ENCODE results near the gene ITIH4.

Gene ITIH4

GRCh38 chr3:52795298-52795900 is 35.1 kb downstream of the ITIH4 start:
- no peak for DNase-seq

- DNase-seq = no peak
Measured at GRCh38 chr3:52794612-52795099, 35.8 kb downstream of the ITIH4 start, which contains the start of gene ITIH3. TSS of gene ITIH3 (plus strand) at chr3:52794796. CDS start at chr3:52794804, 8 bp downstream.

GRCh38 chr3:52793702-52794611 is 36.5 kb downstream of the ITIH4 start:
- no peak for DNase-seq

GRCh38 chr3:52792961-52793695 is 37.3 kb downstream of the ITIH4 start:
- no peak for DNase-seq

- no peak for DNase-seq
Measured at GRCh38 chr3:52792413-52792812, 38.1 kb downstream of the ITIH4 start.

GRCh38 chr3:52791928-52792327 is 38.5 kb downstream of the ITIH4 start:
- DNase-seq = no peak

GRCh38 chr3:52791366-52791765 is 39.1 kb downstream of the ITIH4 start:
- DNase-seq = no peak

GRCh38 chr3:52790741-52791140 is 39.7 kb downstream of the ITIH4 start:
- no peak for DNase-seq

GRCh38 chr3:52790337-52790736 is 40.1 kb downstream of the ITIH4 start:
- DNase-seq = no peak

- no peak for DNase-seq
Measured at GRCh38 chr3:52789746-52790040, 40.8 kb downstream of the ITIH4 start.

GRCh38 chr3:52788890-52789745 is 41.4 kb downstream of the ITIH4 start:
- DNase-seq = no peak

GRCh38 chr3:52787672-52788625 is 42.5 kb downstream of the ITIH4 start:
- no peak for DNase-seq

GRCh38 chr3:52787246-52787645 is 43.2 kb downstream of the ITIH4 start:
- DNase-seq = no peak

GRCh38 chr3:52786330-52787215 is 43.9 kb downstream of the ITIH4 start:
- no peak for DNase-seq

- no peak for DNase-seq
Measured at GRCh38 chr3:52784931-52785590, 45.4 kb downstream of the ITIH4 start.

- no peak for DNase-seq
Measured at GRCh38 chr3:52784021-52784621, 46.4 kb downstream of the ITIH4 start.

GRCh38 chr3:52783211-52783555 is 47.3 kb downstream of the ITIH4 start:
- DNase-seq = no peak

- DNase-seq = no peak
Measured at GRCh38 chr3:52782412-52783210, 47.9 kb downstream of the ITIH4 start.

GRCh38 chr3:52781741-52782140 is 48.7 kb downstream of the ITIH4 start:
- DNase-seq = no peak
